GM21390 (cell line): ENCODE results near the gene MYO1F.
"Not testable (repeated sequence)": the region's sequence is repeated elsewhere in the genome, so short reads cannot be mapped to it uniquely, and the experiment has no call there.

Source experiments
- ATAC-seq: cut with Tn5 transposase; IDR thresholded peaks from one replicate; pipeline ENCODE4 v1.9.1; 2021; ENCODE audit not compliant: unreplicated experiment

The MYO1F gene

GRCh38 chr19:8567522-8568172 lies 9.6 kb downstream of the MYO1F start:
- ATAC-seq, result no peak

DNA sequence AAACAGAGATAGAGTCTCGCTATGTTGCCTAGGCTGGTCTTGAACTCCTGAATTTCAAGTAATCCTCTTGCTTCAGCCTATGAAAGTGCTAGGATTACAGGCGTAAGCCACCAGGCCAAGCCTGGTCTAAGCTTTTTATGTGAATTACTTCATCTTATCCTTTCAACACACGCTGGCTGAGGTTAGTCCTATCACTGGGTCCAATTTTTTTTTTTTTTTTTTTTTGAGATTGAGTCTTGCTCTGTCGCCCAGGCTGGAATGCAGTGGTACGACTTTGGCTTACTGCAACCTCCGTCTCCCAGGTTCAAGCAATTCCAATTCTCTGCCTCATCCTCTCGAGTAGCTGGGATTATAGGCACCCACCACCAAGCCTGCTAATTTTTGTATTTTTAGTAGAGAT lies 10.4 kb downstream of the MYO1F start:
- ATAC-seq, result no peak

GRCh38 chr19:8564866-8565265 lies 12.4 kb downstream of the MYO1F start:
- not testable (repeated sequence) for ATAC-seq

GRCh38 chr19:8561075-8561764 lies 16.0 kb downstream of the MYO1F start:
- ATAC-seq, result no peak

DNA sequence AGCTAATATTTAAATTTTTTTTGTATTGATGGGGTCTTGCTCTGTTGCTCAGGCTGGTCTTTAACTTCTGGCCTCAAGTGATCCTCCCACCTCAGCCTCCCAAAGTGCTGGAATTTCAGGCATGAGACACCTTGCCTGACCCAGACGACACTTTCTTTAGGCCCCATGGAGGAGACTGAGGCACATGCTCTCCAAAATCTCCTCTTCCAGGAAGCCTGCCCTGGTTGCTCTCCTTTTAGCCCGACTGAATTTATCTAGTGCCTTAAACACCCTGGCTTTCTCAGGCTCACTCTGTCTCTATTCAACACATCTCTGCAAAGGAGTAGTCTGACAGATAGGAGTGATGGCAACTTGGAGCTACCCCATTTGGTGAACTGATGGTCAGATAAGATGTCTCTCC lies 18.9 kb downstream of the MYO1F start:
- no peak for ATAC-seq

- no peak for ATAC-seq
Observed at GRCh38 chr19:8557642-8558238, 19.5 kb downstream of the MYO1F start.

GRCh38 chr19:8553729-8554128 lies 23.5 kb downstream of the MYO1F start:
- not testable (repeated sequence) for ATAC-seq

- no peak for ATAC-seq
Observed at GRCh38 chr19:8552810-8553209, 24.4 kb downstream of the MYO1F start.

DNA sequence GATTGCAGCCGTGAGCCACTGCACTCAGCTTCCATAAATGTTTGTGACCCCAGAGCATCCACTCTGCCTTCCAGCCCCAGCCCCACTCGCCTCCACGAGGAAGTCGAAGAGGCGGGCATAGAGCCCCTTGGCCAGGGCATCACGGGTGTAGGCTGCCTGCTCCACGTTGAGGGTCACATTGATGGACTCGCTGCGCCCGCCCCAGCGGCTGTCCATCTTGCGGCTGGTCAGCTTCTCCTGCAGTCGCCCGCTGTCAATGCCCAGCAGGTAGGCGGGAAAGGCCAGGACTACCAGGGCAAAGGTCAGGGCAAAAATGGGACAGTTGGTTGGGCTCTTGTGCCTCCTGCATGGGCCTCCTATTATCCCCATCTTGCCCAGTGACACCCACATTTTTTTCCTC lies 27.2 kb downstream of the MYO1F start:
- no peak for ATAC-seq

DNA sequence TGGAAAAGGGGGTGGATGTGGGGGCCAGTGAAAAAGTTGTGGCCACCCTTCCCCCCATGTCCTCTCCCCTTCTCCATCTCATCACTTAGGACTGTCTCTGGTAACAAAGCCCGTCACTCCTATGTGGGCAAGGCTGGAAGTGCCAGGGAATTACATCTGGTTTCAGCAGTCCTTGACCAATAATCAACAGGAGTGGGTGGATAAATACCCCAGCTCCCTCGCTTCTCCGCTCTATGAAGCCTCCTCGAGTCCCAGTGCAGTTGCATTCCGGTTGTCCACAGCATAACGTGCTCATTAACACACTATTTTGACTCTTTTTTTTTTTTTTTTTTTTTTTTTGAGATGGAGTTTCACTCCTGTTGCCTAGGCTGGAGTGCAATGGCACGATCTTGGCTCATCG lies 31.5 kb downstream of the MYO1F start:
- ATAC-seq, result no peak

- ATAC-seq, result no peak
Observed at GRCh38 chr19:8544168-8544567, 33.1 kb downstream of the MYO1F start.

GRCh38 chr19:8539621-8540149 lies 37.6 kb downstream of the MYO1F start:
- ATAC-seq, result no peak

DNA sequence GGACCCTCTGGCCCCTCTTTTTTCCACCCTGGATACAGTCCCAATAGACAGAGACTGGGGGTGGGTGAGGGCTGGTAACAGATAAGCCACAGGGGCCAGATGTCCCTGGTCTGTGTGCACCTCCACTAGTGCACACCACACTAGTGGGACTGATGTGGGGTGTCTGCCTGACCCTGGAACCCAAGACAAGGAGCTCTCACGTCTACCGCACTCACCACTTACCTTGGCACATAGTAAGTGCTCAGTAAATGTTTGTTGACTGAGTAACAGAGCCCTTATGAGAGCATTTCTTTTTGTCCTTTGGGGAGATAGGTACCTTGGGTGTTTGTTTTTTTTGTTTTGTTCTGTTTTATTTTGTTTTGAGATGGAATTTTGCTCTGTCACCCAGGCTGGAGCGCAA lies 40.1 kb downstream of the MYO1F start:
- ATAC-seq, result no peak

DNA sequence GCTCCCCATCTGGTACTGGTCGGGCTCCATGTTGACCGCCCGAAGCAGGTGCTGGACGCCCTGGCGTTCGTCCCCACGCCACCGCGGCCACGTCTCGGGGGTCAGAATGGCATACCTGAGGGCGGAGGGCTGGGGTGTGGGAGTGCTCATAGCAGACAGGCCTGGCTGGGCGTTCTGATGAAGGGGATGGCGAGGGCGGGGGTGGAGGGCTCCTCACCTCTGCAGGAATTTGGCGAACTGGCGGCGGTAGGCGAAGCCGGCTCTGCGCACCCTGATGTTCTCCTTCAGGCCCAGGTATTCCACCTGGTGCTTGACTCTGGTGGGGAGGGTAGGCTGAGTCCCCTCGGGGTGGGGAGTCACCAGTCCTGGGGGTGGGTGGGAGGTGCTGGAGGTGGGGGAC lies 41.0 kb downstream of the MYO1F start:
- no peak for ATAC-seq

DNA sequence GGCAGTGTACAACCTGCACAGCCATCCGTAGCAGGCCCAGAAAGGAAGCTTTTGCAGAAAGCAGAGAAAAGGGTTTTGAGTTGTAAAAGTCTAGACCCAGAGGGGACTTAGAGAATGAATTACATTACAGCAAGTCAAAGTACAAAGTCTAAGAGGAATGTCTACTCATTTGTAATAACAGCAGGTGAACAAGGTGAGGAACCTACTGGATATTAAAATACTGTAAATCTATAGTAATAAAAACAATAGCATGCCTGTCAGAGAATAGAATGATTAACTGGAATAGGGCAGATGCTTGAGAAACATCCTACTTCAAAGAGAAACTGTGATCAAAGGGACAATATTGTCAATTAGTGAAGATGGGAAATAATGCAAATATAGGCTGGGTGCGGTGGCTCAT lies 45.0 kb downstream of the MYO1F start:
- no peak for ATAC-seq

GRCh38 chr19:8531470-8531869 lies 45.8 kb downstream of the MYO1F start:
- no peak for ATAC-seq

GRCh38 chr19:8530061-8530679 lies 47.1 kb downstream of the MYO1F start:
- ATAC-seq, result no peak

- no peak for ATAC-seq
Observed at GRCh38 chr19:8529369-8530006, 47.8 kb downstream of the MYO1F start.

DNA sequence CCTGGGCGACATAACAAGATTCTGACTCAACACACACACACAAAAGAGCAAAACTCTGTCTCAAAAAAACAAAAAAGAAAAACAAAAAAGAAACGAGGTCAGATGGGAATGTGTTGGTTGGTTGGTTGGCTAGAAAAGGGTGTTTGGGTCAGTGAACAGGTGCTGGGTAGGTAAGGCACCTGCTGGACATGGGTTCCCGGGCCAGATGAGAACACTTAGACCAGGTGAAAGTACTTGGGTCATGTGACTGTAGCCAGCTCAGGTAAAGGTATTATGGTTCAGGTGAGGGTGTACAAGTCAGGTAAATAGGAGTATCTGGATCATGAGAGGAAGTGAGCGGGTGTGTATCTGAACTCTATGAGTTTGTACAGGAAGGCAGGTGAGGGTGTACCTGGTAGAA lies 48.7 kb downstream of the MYO1F start:
- no peak for ATAC-seq

- no peak for ATAC-seq
Observed at GRCh38 chr19:8526345-8527091, 50.7 kb downstream of the MYO1F start.

DNA sequence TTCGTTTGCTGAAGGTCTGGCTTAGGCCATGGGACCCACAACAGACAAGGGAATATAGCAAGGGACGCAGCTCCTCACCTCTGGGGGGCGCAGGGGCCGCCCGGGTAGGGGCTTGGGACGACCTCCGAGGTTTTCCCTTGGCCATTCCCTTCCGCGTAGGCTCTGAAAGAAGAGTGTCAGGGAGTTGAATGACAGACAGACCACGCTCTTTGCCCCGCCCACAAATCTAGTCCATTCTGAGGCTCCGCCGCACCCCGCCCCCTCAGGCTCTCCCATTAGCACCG lies 51.9 kb downstream of the MYO1F start:
- ATAC-seq, result no peak
